Germinal center (tissue), 1 donor: ENCODE data around the gene RRAGC.
"Not testable (repeated sequence)": the region's sequence is repeated elsewhere in the genome, so short reads cannot be mapped to it uniquely, and the experiment has no call there.

ENCODE experiments used
- DNase-seq: peaks from one replicate; pipeline ENCODE4 v3.0.0; 2012; ENCODE audit warnings: mixed read lengths, low spot score

RRAGC gene

GRCh38 chr1:38858833-38859560, 575 bp downstream of the RRAGC start:
- peak; percentile 68 for DNase-seq

- no peak for DNase-seq
Observed at GRCh38 chr1:38852780-38853179, 6.8 kb downstream of the RRAGC start.

DNA sequence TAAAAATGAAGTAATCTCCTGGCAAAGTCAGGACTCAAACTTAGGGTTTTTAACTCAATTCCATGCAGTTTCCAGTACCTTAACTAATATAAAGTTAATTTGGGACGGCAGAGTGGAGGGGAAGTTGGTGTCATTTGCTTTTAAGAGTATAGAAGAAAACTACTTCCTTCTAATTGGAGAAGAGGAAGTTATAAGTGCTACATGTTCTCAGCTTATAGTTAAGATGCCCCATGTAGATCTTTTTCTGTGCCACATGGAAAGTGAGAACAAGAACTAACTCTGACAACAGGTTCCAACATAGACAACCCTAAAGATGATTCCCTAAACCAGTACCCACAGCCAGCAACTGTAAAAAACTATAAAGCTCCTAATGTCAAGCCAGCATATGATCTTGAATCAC, 11.5 kb downstream of the RRAGC start:
- peak; percentile 16 for DNase-seq

GRCh38 chr1:38846210-38846609, 13.4 kb downstream of the RRAGC start:
- no peak for DNase-seq

DNA sequence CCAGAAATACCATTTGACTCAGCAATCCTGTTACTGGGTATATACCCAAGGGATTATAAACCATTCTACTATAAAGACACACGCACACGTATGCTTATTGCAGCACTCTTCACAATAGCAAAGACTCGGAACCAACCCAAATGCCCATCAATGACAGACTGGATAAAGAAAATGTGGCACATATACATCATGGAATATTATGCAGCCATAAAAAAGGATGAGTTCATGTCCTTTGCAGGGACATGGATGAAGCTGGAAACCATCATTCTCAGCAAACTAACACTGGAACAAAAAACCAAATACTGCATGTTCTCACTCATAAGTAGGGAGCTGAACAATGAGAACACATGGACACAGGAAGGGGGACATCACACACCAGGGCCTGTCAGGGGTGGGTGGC, 14.5 kb downstream of the RRAGC start:
- DNase-seq: not testable (repeated sequence)

DNA sequence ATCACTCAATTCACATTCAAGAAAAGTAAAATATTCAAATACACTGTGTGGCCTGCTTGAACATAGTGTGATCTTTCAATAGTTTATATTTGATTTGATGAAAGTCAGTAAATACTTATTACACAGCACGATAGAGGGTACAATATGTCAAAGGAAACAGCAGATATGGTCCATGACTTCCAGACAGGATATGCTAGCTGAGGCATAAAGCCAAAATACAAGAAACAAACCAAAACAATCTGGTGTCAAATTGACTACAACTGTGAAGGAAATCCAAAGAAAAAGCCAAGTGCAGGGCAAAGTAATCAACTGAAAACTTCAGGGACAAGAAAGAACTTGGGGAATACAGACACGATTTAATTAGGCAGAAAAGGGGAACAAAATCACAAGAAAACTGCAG, 19.3 kb downstream of the RRAGC start:
- no peak for DNase-seq

DNA sequence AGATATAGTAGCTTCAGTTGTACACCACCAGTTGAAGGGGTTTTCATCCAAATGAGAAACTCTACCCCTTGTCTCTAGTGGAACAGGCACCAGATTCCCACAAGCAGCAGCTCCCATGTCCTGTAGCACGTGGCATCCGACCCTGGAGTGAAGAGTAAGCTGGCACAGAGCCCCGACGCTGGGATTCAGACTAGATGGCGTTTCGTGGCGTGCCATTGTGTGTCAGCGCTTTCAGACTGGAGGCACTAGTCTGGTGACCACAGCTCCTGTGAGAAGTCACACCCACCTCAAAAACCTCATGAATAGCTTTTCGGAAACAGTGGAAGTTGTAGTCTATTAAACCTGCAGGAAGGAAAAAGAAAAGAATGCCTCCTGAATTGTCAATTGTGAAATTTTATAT, 20.2 kb downstream of the RRAGC start:
- DNase-seq: no peak

GRCh38 chr1:38836316-38836715, 23.3 kb downstream of the RRAGC start:
- DNase-seq: not testable (repeated sequence)

- DNase-seq: peak; percentile 68
Observed at GRCh38 chr1:38834937-38835827, 24.4 kb downstream of the RRAGC start.

DNA sequence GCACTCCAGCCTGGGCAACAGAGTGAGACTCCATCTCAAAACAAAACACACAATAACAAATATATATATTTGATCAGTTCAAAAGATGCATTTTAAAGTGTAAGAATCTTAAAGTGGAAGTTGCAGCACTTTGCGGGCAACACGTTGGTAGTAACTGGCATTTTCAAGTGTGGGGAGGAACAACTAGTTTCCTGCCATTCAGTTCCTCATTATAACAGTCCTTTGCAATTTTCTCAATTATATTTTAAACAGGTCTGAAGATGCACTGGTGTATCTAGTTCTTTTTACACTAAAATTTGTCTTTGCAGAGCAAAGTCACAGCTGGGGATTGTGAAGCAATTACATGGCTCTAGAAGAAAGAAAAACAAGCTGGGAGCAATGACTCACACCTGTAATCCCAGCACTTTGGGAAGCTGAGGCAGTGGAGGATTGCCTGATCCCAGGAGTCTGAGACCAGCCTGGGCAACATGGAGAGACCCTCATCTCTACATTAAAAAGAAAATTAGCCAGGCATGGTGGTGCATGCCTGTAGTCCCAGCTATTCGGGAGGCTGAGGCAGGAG, 25.3 kb downstream of the RRAGC start:
- no peak for DNase-seq

- no peak for DNase-seq
Observed at GRCh38 chr1:38833146-38833545, 26.4 kb downstream of the RRAGC start.

GRCh38 chr1:38832370-38832734, 27.2 kb downstream of the RRAGC start:
- DNase-seq: no peak

DNA sequence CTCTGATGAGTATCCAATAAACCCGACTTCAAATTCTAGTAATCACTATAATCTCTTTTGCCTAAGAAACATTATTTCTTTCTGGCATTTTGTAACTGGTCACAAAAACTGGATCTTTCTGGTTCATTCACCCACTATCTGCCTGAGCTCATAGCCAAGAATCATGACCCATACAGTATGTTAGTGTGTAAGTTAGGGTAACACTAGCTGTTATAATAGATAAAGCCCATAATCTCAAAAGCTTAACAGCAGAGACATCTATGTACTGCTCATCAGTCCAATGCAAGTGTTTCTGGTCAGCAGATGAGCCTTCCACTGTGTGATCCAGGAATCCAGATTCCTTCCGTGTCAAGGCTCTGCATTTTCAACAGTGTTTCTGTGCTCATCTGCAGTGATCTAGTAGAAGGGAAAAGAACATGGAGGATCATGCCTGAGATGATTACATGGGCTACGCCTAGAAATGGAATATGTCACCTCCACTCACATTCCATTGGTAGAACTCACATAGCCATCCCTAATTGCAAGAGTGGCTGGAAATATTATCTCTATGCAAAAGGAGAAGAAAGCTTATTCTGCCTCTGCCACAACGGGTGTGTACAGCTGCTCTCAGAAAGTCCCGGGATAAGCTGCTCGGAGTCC, 27.7 kb downstream of the RRAGC start:
- DNase-seq: no peak

DNA sequence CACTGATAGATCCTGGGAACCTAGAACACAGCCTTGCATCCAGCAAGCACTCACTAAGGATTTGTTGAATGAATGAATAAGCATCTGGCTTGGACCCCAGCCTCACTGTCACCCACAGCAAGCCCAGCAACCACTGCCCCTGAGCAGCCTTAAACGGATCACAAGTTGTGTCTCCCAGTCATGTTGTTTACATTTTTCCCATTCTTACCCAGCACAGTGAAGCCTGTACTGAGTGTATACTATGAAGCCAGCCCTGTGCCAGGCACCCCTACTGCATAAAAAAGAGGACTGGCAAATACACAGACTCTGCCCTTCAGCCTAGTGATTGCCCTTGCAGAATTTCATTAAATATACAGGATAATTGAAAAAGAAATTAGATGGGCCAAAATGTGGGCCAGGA, 30.2 kb downstream of the RRAGC start:
- DNase-seq: no peak

DNA sequence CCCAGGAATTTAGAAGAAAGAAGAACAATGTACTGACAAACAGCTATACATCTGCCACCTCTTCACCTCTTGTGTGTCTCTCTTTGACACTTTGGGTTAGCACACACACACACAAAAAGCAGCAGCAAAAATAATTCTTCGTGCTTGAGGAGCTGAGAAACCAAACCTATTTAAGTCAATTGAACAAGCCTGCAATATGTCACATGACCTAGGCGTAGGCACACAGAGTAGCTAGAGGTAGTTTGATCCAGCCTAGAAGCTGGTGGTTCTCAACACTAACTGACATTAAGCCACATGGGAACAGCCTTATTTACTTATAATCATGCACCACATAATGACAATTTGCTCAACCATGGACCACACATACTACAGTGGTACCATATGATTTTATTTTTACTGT, 32.3 kb downstream of the RRAGC start:
- no peak for DNase-seq

- DNase-seq: no peak
Observed at GRCh38 chr1:38826886-38827285, 32.7 kb downstream of the RRAGC start.

GRCh38 chr1:38826262-38826661, 33.3 kb downstream of the RRAGC start:
- DNase-seq: no peak

DNA sequence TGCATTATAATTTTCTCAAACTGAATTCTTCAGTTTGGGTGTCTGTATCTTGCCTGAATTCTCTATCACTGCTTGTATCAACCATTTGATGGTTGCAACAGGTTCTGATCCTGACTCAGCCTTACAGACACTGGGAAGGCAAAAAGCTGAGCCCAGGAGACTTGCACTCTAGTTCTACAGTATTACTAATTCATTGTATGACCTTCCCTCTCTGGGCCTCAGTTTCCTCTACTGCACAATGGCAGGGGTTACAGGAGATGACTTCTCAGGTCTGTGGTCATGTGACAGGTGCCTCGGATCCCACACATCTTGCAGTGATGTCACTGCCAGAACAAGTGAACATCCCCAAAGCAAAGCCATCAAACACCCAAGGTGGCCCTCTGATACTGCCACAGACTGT, 38.7 kb downstream of the RRAGC start:
- DNase-seq: no peak

DNA sequence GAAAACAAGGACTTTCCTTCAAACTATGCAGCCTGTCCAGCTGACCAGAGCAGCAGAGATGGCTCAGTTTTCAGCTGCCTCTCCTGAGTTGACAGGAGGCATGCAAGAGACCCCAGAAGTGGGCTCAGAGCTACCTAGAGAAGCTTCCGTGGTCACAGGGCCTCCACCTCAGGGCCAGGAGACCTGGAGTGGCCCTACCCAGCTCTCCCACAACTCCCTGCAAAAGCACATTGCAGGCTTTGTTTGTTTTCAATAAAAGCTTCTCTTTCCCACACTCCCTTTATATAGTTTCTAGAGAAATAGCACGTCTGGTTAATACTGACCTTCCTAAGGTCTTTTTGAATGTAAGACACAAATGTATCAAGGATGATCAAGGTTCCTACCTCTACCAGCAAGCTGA, 40.1 kb downstream of the RRAGC start:
- no peak for DNase-seq

GRCh38 chr1:38819040-38819439, 40.5 kb downstream of the RRAGC start:
- DNase-seq: no peak

- peak; percentile 72 for DNase-seq
Observed at GRCh38 chr1:38818175-38818976, 41.2 kb downstream of the RRAGC start.
